Cortex of kidney (tissue), 1 donor: Measurements from ENCODE around the gene ANOS1.

Experiments used
- DNase-seq: peaks from one replicate; lab custom pipeline; 2025; lab: John Stamatoyannopoulos, UW

ANOS1 gene

GRCh38 chrX:8714164-8714563, 17.8 kb downstream of the ANOS1 start:
- no peak for DNase-seq

- DNase-seq = no peak
Measured at GRCh38 chrX:8711401-8711800, 20.5 kb downstream of the ANOS1 start.

- no peak for DNase-seq
Measured at GRCh38 chrX:8704184-8704583, 27.8 kb downstream of the ANOS1 start.

- no peak for DNase-seq
Measured at GRCh38 chrX:8692871-8693270, 39.1 kb downstream of the ANOS1 start.

- DNase-seq = no peak
Measured at GRCh38 chrX:8689473-8689872, 42.5 kb downstream of the ANOS1 start.

- no peak for DNase-seq
Measured at GRCh38 chrX:8688776-8689175, 43.2 kb downstream of the ANOS1 start.

- no peak for DNase-seq
Measured at GRCh38 chrX:8684201-8684965, 47.6 kb downstream of the ANOS1 start.

- no peak for DNase-seq
Measured at GRCh38 chrX:8683687-8684086, 48.2 kb downstream of the ANOS1 start.

GRCh38 chrX:8679550-8679949, 52.4 kb downstream of the ANOS1 start:
- no peak for DNase-seq

- no peak for DNase-seq
Measured at GRCh38 chrX:8675006-8675630, 56.8 kb downstream of the ANOS1 start.

GRCh38 chrX:8673201-8673600, 58.7 kb downstream of the ANOS1 start:
- DNase-seq = no peak

- DNase-seq = no peak
Measured at GRCh38 chrX:8672176-8672575, 59.8 kb downstream of the ANOS1 start.

- no peak for DNase-seq
Measured at GRCh38 chrX:8668813-8669212, 63.1 kb downstream of the ANOS1 start.

GRCh38 chrX:8663325-8663724, 68.6 kb downstream of the ANOS1 start:
- no peak for DNase-seq

- DNase-seq = no peak
Measured at GRCh38 chrX:8657883-8658282, 74.1 kb downstream of the ANOS1 start.

GRCh38 chrX:8653956-8654355, 78.0 kb downstream of the ANOS1 start:
- no peak for DNase-seq

GRCh38 chrX:8649969-8650368, 82.0 kb downstream of the ANOS1 start:
- DNase-seq = no peak

GRCh38 chrX:8647176-8647575, 84.8 kb downstream of the ANOS1 start:
- DNase-seq = no peak

- no peak for DNase-seq
Measured at GRCh38 chrX:8639949-8640475, 91.9 kb downstream of the ANOS1 start.

GRCh38 chrX:8636497-8636896, 95.4 kb downstream of the ANOS1 start:
- no peak for DNase-seq

GRCh38 chrX:8635812-8636211, 96.1 kb downstream of the ANOS1 start:
- DNase-seq = no peak

- no peak for DNase-seq
Measured at GRCh38 chrX:8632924-8633323, 99.0 kb downstream of the ANOS1 start.

GRCh38 chrX:8629871-8630270, 102.1 kb downstream of the ANOS1 start:
- DNase-seq = no peak

- DNase-seq = no peak
Measured at GRCh38 chrX:8627796-8628195, 104.1 kb downstream of the ANOS1 start.
